NCI-H1092 (cell line): ENCODE data around the gene TTC32.
"Not testable (repeated sequence)": the region's sequence is repeated elsewhere in the genome, so short reads cannot be mapped to it uniquely, and the experiment has no call there.

Experiments
- DNase-seq: peaks from one replicate; lab custom pipeline; 2025; lab: John Stamatoyannopoulos, UW

TTC32 gene

DNA sequence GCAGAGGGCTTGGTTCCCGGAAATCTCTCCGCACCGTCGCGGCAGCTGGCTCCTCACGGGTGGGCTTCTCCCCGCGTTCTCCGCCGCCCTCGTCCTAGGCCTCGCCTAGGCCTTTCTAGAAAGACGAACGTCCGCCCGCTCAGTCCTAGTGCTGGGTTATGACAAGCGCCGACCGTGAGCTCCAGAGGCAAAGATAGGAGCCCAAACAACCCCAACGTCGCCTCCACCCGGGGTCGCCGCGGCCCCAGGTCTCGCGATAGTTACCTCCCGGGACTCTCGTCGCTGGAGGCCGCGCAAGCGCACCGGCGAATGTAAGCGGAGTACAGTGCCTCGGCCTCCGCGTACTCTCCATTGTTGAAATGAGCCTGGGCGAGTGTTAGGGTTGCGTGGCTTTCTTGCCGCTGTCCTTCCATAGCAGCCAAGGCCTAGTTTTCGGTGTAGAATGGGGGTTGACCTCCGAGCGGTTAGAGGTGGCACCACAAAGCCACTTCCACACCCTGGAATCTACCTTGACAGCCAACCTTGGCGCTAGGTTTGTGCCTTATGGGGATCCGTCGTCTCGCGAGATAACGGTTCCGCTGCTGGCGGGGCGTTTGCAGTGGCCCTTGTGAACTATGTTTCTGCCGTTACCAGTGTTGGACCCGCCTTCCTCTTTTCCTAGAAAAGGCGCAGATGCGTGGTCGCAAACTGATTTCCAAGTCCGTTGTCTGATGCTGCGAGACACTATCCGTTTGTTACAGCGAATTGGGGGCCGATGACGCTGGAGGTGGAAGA is at the start of gene TTC32:
TTC32 (minus strand) TSS at position 542 of the 774 bp plus-strand sequence; CDS start at position 413, 129 bp downstream.
- peak; percentile 82 for DNase-seq

DNA sequence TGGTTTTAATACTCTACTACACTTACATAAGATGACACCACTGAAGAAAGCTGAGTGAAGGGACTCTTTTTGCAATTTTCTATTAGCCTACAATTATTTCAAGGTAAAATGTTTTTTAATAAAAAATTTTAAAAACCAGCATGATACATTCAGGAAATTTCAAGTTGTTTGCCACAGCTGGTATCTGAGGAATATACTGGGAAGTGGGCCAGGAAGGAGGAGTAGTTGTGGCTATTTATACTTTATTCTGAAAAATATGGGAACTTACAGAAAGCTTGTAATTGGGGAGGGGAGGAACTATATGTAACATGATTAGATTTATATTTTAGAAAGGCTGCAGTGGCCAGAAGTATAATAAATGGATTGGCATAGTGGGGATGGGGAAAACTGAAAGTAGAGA is 47.3 kb upstream of the TTC32 start:
- DNase-seq: no peak

DNA sequence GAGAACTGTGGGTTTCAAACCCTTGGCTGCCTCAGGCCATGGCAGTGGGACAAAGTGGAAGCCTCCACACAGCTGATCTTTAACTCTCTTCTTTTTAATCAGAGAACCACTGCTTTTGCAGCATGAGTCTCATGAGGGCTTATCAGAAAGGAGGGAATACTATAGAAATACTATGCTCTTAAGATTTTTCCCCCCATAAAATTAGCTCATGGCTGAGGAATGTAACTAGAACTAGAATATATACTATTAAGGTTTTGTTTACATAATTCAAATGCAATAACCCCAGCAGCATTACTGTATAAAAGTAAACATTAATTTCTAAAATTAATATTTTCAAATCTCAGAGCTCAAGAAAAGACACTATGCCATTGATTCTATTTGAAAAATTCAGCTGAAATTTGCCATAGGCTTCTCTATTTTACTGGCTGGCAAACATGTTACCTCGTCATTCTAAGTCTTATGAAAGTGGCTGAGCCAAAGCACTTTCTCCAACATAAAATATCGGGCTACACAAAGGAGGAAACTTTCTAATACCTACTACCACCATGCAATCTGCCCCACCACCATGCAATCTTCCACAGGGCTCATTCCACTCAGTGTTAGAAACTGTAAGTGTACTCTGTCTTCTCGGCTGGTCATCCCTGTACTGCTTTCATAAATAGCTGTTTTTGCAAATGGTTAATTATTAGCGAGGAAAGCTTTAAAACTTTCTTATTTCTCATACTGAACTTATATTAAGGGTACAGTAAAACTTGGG is 45.6 kb upstream of the TTC32 start:
- no peak for DNase-seq

DNA sequence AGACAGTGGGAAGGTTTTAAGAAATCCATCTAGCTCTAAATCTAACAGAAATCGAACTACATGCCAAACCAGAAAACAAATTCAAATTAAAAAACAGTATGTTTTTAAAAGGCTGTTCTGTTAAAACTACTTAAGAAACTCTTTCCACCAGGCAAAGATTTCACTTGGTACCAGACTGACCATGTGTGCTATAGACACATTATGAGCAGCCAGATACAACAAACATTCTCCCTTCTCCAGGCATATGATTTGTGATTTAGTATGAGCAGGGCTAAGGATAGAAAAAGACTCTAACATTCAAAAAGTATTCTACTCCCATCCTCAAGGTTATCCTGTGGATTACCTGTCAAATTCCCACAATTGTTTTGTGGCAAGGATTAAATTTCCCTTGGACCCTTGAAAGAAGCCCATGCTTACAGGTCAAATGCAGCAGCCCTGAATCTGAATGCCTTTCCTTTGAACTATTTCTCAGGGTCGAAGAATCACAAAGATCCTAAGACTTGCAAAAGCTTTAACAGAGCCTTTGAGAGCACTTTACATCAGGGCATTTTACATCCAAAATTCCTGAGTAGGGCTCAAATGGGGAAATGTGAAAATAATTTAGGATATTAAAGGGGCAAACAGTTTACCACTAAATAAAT is 42.5 kb upstream of the TTC32 start:
- no peak for DNase-seq

DNA sequence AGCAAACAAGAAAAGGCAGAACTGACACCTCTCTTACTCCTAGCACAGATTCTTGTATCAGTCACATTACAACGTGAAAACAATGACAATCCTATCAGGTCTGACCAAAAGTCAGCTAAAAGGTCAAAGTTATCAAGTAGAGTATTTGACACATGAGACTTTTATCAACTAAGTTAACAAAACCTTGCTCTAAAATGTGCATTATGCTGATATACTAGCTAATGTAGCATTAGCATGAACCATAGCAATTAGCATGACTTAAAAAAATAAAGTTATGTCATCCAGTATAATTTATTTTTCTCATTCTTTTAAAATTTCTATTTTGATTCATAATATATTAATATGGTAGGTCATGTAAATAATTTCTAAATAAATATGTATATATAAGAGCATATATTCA is 41.4 kb upstream of the TTC32 start:
- DNase-seq: no peak

DNA sequence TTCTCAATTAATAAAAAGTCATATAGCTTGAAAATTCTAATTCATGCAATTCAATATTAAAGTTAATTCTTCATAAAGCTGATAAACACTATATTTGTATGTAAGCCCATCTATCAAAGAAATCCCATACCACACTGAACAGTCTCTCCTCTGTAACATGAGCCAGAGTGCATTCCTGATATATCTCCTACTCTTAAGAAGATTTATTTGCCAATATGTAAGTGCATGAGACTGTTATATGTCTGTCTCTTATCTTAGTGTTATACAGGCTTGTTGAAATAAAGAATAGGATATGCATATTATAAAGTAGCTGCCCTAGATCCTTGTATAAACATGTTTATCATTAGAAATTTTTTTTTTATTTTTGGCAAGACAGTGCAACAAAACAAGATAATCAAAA is 40.4 kb upstream of the TTC32 start:
- DNase-seq: no peak

DNA sequence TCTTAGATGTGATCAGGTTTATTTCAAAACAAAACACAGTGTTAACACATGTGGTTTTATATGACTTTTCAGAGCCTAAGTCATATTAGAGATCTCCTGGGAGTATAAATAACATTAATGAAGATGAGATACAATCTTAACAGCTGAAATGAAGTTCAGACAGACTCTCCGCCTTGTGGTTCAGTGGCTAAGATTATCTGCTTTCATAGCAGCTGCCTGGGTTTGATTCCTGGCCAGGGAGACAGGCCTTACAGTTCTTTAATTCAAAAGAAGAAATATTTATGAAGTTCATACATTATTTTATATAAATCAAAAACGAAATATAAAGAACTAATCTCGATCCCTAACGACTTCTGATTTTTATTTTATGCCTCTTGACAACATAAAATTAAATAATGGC is 35.2 kb upstream of the TTC32 start:
- DNase-seq: no peak

DNA sequence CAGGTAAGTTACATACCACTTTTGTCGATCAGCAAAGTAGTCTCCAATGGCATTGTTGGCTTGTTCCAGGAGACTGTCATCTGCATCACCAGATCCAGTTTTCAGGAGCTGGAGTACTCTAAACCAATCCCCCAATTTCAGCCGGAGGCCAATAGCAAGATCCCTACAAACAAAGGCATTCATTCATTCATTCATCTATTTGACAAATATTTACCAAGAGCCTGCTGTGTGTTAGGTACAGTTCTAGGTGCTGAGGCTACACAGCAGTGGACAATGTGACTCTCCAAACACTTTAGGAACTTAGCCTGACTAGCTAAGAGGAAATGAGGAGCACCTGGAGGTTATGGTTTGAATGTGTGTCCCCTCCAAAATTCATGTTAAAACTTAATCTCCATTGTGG is 34.4 kb upstream of the TTC32 start:
- no peak for DNase-seq

DNA sequence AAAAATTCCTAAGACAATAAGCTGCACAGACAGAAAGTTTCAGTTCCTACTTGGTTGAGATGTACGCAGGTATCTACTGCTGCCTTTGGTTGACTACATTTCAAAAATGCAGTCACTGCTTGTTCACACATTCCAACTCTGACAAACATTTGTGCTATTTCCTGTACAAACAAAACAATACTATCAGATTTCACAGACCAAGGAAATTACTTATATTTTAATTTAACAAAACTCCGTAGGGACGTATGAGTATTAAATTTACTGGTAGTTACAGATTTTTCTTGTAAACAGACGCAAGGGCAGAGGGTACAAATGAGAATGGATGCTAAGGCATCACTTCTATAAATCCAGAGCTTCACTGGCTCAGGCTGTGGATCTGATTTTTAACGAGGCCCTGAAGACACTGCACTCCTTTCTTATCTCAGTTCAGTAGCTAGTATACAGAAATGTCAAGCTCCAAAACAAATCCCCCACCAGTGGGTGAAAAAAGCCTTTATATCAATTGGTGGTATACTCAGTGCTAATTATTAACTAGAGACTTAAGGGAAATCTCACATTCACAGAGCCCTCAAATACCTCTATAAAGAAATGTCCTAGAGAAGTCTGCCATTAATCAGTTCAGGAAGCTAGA is 31.7 kb upstream of the TTC32 start:
- DNase-seq: no peak

DNA sequence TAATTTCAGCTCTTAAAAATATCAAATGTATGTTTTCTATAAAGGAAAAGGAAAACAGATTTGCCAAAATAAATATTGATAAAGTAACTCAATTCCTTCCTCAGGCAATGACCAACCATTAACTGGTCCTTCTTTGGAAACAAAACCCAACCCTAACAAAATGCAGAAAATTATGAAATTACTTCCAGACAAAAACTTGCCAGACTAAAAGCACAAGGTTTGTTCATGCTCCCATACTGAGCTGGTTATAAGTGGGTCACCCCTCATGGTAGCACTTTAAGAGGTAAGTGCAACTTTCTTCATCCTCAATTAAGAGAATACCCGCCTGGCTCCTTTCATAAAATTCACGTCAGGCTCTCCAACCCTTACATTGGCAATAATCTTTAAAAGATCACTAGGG is 31.1 kb upstream of the TTC32 start:
- DNase-seq: no peak

DNA sequence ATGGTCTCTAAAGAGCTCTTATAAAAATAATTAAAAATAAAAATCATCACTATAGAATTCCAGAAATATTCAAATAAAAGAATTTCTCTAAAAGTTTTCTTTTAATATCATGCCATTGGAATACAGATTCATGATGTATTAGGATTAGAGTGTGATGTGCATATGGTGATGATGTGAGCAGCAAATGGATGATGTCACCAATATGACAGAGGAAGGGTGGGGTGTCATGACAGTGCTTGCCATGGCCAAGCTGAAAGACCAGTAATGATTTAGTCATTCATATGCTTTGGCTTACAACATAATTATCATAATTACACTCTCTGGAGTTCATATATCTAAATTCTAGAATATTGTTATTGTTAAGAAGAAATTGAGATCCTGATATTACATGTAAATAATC is 27.4 kb upstream of the TTC32 start:
- DNase-seq: no peak

DNA sequence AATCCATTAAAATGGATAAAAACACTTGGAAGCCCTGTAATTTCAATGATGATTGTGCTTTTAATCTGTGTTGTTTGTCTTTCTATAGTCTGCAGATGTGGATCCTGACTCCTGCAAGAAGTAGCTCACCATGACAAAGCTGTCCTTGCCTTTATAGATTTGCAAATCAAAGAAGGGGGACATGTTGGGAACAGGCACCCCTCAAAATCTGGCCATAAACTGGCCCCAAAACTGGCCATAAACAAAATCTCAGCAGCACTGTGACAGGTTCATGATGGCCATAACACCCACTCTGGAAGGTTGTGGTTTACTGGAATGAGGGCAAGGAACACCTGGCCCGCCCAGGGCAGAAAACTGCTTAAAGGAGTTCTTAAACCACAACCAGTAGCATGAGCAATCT is 26.0 kb upstream of the TTC32 start:
- DNase-seq: not testable (repeated sequence)

DNA sequence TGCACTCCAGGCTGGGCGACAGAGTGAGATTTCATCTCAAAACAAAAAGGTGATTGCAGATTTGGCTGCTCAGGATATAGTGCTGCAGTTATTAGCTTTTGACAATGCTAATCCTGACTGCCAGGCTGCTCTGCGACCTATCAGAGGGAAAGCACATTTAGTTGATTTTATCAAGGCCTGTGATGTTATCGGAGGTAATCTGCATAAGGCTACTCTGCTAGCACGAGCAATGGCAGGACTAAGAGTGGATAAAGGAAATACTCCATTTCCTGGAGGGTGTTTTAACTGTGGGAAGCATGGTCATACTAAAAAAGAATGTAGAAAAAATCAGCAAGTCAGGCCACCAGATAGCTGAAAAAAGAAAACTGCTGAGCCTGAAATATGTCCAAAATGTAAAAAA is 22.7 kb upstream of the TTC32 start:
- not testable (repeated sequence) for DNase-seq

DNA sequence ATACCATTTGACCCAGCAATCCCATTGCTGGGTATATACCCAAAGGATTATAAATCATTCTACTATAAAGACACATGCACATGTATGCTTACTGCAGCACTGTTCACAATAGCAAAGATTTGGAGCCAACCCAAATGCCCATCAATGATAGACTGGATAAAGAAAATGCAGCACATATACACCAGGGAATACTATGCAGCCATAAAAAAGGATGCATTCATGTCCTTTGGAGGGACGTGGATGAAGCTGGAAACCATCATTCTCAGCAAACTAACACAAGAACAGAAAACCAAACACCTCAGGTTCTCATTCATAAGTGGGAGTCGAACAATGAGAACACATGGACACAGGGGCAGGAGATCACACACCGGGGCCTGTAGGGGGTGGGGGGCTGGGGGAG is 20.4 kb upstream of the TTC32 start:
- not testable (repeated sequence) for DNase-seq

DNA sequence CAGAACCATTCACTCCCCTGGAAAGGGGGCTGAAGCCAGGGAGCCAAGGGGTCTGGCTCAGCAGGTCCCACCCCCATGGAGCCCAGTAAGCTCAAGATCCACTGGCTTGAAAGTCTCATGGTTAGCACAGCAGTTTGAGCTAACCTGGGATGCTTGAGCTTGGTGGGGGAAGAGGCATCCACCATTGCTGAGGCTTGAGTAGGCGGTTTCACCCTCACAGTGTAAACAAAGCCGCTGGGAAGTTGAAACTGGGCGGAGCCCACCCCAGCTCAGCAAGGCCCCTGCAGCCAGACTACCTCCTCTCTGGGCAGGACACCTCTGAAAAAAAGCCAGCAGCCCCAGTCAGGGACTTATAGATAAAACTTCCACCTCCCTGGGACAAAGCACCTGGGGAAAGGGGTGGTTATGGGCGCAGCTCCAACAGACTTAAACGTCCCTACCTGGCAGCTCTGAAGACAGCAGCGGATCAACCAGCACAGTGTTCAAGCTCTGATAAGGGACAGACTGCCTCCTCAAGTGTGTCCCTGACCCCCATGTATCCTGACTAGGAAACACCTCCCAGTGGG is 14.7 kb upstream of the TTC32 start:
- DNase-seq: no peak

DNA sequence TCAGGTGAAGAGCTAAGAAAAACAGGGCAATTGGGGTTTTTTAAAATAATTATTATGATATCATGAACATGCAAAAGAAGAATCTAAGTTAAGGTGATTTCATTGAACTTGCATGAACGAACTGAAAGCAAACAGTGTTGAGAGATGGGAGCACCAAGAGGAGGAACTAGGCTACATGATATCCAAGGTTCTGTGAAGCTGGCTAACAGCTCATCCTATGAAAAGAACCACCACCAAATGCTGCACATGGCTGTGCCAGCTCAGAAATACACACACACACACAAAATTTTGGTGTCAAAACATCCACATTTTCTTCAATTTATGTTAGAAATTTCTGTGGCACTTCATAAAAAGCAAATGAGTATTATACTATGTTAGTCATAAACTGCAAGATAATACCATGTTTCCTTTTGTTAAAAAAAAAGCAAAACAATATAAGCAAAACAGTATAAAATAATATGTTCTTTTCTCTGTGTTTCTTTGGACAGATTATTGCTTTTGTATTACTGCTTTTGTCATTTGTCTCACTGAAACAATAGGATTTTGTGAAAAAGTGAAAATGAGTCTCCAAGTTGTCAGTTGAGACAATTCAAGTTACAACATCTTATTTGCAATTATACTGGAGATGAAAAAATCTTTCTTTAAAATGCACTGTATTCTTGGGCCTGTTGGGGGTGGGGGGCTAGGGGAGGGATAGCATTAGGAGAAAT is 12.6 kb upstream of the TTC32 start:
- no peak for DNase-seq

DNA sequence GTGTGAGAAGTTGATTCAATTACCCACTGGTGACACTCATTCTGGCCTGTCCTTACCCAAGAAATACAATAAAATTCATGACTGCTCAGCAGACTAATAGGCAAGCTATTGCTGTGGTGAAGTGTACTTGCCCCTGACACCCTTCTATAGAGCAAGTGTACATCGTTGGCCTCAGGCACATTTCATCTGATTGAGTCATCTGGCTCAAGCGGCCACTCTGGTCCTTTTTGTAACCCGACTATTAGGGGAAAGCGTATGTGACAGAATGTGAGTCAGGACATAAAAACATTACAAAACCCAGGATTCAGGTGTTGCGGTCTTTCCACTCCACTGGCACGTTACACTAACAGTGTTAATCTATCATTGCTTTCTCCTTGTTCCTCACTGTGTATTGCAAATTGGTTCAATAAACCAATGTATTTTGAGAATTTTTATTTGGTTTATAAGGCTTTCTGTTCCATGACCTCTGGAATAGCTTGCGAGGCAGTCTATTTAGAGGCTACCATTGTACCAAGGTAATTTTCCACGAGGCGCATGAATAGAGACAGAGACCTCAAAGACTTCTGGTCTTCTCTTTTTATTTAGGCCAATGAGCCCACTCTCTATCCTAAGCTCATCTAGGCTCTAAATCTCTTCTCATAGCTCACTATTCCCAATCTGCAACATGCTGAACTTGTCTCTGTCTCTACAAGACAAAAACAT is 10.2 kb upstream of the TTC32 start:
- DNase-seq: no peak

DNA sequence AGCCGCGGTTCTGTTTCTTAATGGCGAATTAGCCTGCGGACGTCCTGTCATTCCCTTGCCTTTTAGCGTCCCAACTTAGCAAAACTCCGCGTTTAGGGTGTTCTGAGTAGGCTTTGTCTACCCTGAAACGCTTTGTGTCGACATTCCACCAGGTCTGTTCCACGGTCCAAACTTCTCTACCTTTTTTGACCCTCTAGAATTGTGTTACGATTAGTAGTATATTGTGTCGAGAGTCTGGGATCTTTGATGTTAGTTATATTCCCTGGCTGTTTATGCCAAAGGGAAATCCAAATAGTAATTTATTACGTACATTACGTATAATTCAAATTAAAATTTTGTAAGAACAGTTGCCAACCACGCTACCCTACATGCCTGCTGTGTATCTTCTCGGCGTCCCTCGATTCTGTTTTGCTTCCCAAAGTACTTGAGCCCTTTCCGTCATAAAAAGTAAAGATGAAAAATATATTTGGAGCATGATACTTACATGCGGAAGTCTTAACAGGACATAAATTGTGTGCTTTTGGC is 495 bp upstream of the TTC32 start:
- no peak for DNase-seq

DNA sequence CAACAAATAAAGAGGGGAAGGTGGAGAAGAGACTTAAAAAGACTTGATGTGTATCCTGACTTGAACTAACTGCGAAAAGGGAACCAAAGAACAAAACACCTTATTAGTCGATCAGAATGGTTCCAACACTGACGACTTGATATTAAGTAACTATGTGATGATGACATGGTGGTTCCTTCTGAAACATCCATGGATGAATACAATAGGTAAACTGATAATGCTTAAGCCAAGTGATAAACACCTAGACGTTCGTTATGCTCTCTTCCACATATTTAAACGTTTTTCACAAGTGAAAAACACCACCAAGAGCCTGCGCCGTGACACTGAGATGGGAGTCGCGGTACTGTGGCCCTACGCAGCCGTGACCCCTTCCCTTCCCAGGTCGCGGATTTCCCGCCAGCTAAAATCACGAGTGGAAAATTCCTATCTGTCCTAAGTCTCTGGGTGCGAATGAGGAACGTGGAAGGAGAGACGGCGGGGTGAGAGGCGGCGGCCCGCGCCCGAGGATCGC is 797 bp downstream of the TTC32 start:
- no peak for DNase-seq
